Left lung (tissue), 10 donors: ENCODE results near the gene IL5. TPM values are rescaled to one million over a fixed set of nuclear protein-coding genes. Genes with fewer than 3 reads are reported as not detected.

Experiments used
- ATAC-seq: fragments of 200-7000 bp; cut with Tn5 transposase; one replicate; pipeline ENCODE4 v1.9.1; 2020; ENCODE audit warnings: moderate library complexity
- DNase-seq, 4 donors: peaks; one replicate each; pipeline ENCODE4 v3.0.0-alpha.2; 2013 to 2020
- H3K27ac ChIP-seq, 2 donors: fragments of 200-600 bp; sonication (generic) in 1 of 2; one replicate each; pipeline versions ENCODE4 v1.5.0 to v1.8.0; 2020 to 2021
- H3K27me3 ChIP-seq, 2 donors: fragments of 200-600 bp; sonication (generic) in 1 of 2; one replicate each; pipeline versions ENCODE4 v1.5.0 to v1.8.0; 2020 to 2021
- H3K36me3 ChIP-seq, 2 donors: fragments of 200-600 bp; sonication (generic) in 1 of 2; one replicate each; pipeline versions ENCODE4 v1.5.0 to v1.8.0; 2020 to 2021
- H3K4me1 ChIP-seq, 2 donors: fragments of 200-600 bp; one replicate each; pipeline ENCODE4 v1.8.0; 2021
- H3K4me3 ChIP-seq, 2 donors: fragments of 200-600 bp; sonication (generic) in 1 of 2; one replicate each; pipeline versions ENCODE4 v1.5.0 to v1.8.0; 2020 to 2021; ENCODE audit warnings: mild to moderate bottlenecking in 1 of 2
- H3K9me3 ChIP-seq, 2 donors: fragments of 200-600 bp; sonication (generic) in 1 of 2; one replicate each; pipeline versions ENCODE4 v1.5.0 to v1.8.0; 2020 to 2021
- CTCF ChIP-seq, 2 donors: fragments of 200-600 bp; sonication (generic) in 1 of 2; IDR thresholded peaks; one replicate each; pipeline versions ENCODE4 v1.5.0 to v1.8.0; 2021; ENCODE audit warnings: antibody characterized with exemption in 2 of 2
- intact Hi-C, 2 donors: fragments of 100-400 bp; cut with DNase I; formaldehyde crosslinking; loops; one replicate each; pipeline versions ENCODE4 v1.11.2 to v1.14.2; 2022
- polyA plus RNA-seq, 6 donors: library from polyadenylated mRNA; unstranded; fragments of 120-200 nt; gene quantifications; one replicate each; pipeline ENCODE4 v1.2.1, GENCODE V29; 2013; ENCODE audit not compliant: insufficient read length in 6 of 6
- total RNA-seq, 2 donors: library from RNA; stranded (reverse); fragmentation: NEBNext Ultra II Directional; extraction: Animal tissue kit (Norgen Biotek cat#: 25700); gene quantifications; one replicate each; pipeline ENCODE4 v1.2.1, GENCODE V29; 2021
- donor health status: DM: no; HTN: yes; CAD: no.
- donor health status: DM: no; HTN: no; CAD: no.

Gene IL5
- total and polyA plus RNA-seq, 8 donors = 0.31 to 0.61 (median 0.36) TPM; not detected in 3

GRCh38 chr5:132547269-132547668 is 3.9 kb upstream of the IL5 start:
- H3K4me3 ChIP-seq = no peak overlapping the region
- no peaks in the 10 kb centered on the region for H3K9me3 ChIP-seq
- H3K27me3 ChIP-seq = no peaks in the 10 kb centered on the region
- intact Hi-C loops = no loop called here
- H3K36me3 ChIP-seq = no peaks in the 10 kb centered on the region
- no peak for DNase-seq
- H3K27ac ChIP-seq = no peak overlapping the region
- no peaks in the 10 kb centered on the region for H3K4me1 ChIP-seq
- no peak for TF ChIP-seq CTCF (IDR thresholded peaks at IDR 0.05)
- ATAC-seq = no peak

- DNase-seq (no peak), ATAC-seq (no peak)
- no peak for TF ChIP-seq CTCF (IDR thresholded peaks at IDR 0.05)
These were observed 2.8 kb upstream of the IL5 start for GRCh38 chr5:132546108-132546507.

GRCh38 chr5:132540764-132541163 is 2.6 kb downstream of the IL5 start:
- intact Hi-C loops = no loop called here

More at GRCh38 chr5:132546108-132546507, 2.8 kb upstream of the IL5 start:
- H3K27me3 ChIP-seq = no peaks in the 10 kb centered on the region
- no peak overlapping the region for H3K4me3 ChIP-seq
- intact Hi-C loops = no loop called here
- no peaks in the 10 kb centered on the region for H3K4me1 ChIP-seq
- no peak overlapping the region for H3K27ac ChIP-seq
- no peaks in the 10 kb centered on the region for H3K36me3 ChIP-seq
- no peaks in the 10 kb centered on the region for H3K9me3 ChIP-seq

GRCh38 chr5:132540149-132540548 is 3.2 kb downstream of the IL5 start:
- Histone ChIP-seq H3K9me3 (no peaks in the 10 kb centered on the region), H3K27ac (no peak overlapping the region), H3K4me1 (no peaks in the 10 kb centered on the region), H3K4me3 (no peak overlapping the region), H3K27me3 (no peaks in the 10 kb centered on the region), H3K36me3 (no peaks in the 10 kb centered on the region)
- no peak for TF ChIP-seq CTCF (IDR thresholded peaks at IDR 0.05)
- ATAC-seq = no peak
- intact Hi-C loops = no loop called here
- no peak for DNase-seq

More at GRCh38 chr5:132540764-132541163, 2.6 kb downstream of the IL5 start:
- Histone ChIP-seq H3K9me3 (no peaks in the 10 kb centered on the region), H3K27ac (no peak overlapping the region), H3K27me3 (no peaks in the 10 kb centered on the region), H3K36me3 (no peaks in the 10 kb centered on the region), H3K4me1 (no peaks in the 10 kb centered on the region), H3K4me3 (no peak overlapping the region)
- no peak for ATAC-seq
- no peak for DNase-seq
- TF ChIP-seq CTCF (IDR thresholded peaks at IDR 0.05) = no peak

GRCh38 chr5:132539716-132540115 is 3.6 kb downstream of the IL5 start:
- Histone ChIP-seq H3K4me1 (no peaks in the 10 kb centered on the region), H3K9me3 (no peaks in the 10 kb centered on the region), H3K27me3 (no peaks in the 10 kb centered on the region), H3K36me3 (no peaks in the 10 kb centered on the region), H3K4me3 (no peak overlapping the region), H3K27ac (no peak overlapping the region)
- DNase-seq = no peak
- intact Hi-C loops = no loop called here
- TF ChIP-seq CTCF (IDR thresholded peaks at IDR 0.05) = no peak
- ATAC-seq = no peak
